ENCODE measurements around the gene ZC3H14. TPM values are rescaled to one million over a fixed set of nuclear protein-coding genes. Genes with fewer than 3 reads are reported as not detected.

ZC3H14 gene
- total RNA-seq, 1 experiment from 2014 or later = 90.6 TPM

DNA sequence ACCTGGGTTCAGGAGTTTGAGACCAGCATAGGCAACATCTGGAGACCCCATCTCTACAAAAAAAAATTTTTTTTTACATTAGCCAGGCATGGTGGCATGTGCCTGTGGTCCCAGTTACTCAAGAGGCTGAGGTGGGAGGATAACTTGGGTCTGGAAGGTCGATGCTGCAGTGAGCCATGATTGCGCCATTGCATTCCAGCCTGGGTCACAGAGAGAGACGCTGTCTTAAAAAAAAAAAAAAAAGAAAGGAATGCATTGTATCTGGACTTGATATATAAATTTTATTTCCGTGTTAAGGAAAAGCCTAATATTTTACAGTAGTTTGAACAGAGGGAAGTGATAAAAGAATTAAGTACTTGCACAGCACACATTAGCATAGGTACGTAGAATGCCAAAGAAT, 97.2 kb downstream of the ZC3H14 start:
- Mint-ChIP-seq H3K27ac (no peak overlapping the region), H3K27me3 (ENCODE audit: low read depth) (no peaks in the 10 kb centered on the region), H3K4me3 (no peak overlapping the region), H3K36me3 (ENCODE audit: insufficient read depth in 1 of 3, low read depth in 3 of 3) (peaks cover 0 to 2% (median 0%) of the 10 kb centered on the region in 3 experiments; a peak in 1 of 7 replicates), H3K4me1 (no peaks in the 10 kb centered on the region), H3K9me3 (peaks cover 8% of the 10 kb centered on the region in 2 experiments; a peak in 4 of 5 replicates)
- no peak for DNase-seq
- Histone ChIP-seq H2AK5ac (ENCODE audit: insufficient read length, low read length) (no peak overlapping the region), H3K23me2 (ENCODE audit: insufficient read length, low read depth, low read length, poor library complexity, severe bottlenecking) (no peaks in the 10 kb centered on the region), H2BK20ac (ENCODE audit: low read depth, low read length, poor library complexity, severe bottlenecking) (no peak overlapping the region), H3K4me2 (ENCODE audit: insufficient read depth, insufficient read length, low read length) (no peak overlapping the region), H3K9me3 (ENCODE audit: control insufficient read depth, low read depth, low read length) (no peaks in the 10 kb centered on the region), H2AFZ (ENCODE audit: low read length) (no peak overlapping the region), H3K18ac (ENCODE audit: insufficient read length, low read depth, low read length) (no peak overlapping the region), H4K20me1 (ENCODE audit: control insufficient read depth, insufficient read depth, insufficient read length) (no peaks in the 10 kb centered on the region), H3K27me3 (ENCODE audit: insufficient read depth, low read length) (no peaks in the 10 kb centered on the region), H3K79me1 (ENCODE audit: insufficient read depth, low read depth, low read length, poor library complexity, severe bottlenecking) (no peaks in the 10 kb centered on the region), H2BK15ac (ENCODE audit: low read depth, low read length) (no peak overlapping the region), H4K8ac (replicated peaks; ENCODE audit: insufficient read length, low read depth, low read length) (no peak overlapping the region), H2BK12ac (ENCODE audit: insufficient read length, low read depth, low read length) (no peak overlapping the region), H3K56ac (ENCODE audit: insufficient read length, low read depth, low read length) (no peak overlapping the region), H3K4ac (ENCODE audit: low read depth, low read length) (no peak overlapping the region), H4K91ac (ENCODE audit: insufficient read length, low read depth, low read length) (no peak overlapping the region), H3K9ac (ENCODE audit: extremely low read depth, insufficient read length, low read length) (no peak overlapping the region), H4K5ac (ENCODE audit: insufficient read length, low read depth, low read length) (no peak overlapping the region), H3K4me1 (ENCODE audit: insufficient read depth, low read length) (no peaks in the 10 kb centered on the region), H3T11ph (ENCODE audit: low read length) (no peak overlapping the region), H3K79me2 (ENCODE audit: insufficient read depth, low read length) (no peaks in the 10 kb centered on the region), H2BK5ac (ENCODE audit: insufficient read length, low read length) (no peak overlapping the region), H2BK120ac (ENCODE audit: low read depth, low read length, poor library complexity, severe bottlenecking) (no peak overlapping the region), H3K23ac (ENCODE audit: insufficient read length, low read depth, low read length) (no peak overlapping the region), H3K14ac (ENCODE audit: insufficient read depth, low read length) (no peak overlapping the region), H3K27ac (ENCODE audit: insufficient read length, low read depth, low read length) (no peak overlapping the region)
- WGBS (ENCODE audit: extremely low coverage, insufficient read length, low lambda C conversion rate) = no CpG with 5 or more reads among the region's 5 CpGs
- TF ChIP-seq, protein P1, sequence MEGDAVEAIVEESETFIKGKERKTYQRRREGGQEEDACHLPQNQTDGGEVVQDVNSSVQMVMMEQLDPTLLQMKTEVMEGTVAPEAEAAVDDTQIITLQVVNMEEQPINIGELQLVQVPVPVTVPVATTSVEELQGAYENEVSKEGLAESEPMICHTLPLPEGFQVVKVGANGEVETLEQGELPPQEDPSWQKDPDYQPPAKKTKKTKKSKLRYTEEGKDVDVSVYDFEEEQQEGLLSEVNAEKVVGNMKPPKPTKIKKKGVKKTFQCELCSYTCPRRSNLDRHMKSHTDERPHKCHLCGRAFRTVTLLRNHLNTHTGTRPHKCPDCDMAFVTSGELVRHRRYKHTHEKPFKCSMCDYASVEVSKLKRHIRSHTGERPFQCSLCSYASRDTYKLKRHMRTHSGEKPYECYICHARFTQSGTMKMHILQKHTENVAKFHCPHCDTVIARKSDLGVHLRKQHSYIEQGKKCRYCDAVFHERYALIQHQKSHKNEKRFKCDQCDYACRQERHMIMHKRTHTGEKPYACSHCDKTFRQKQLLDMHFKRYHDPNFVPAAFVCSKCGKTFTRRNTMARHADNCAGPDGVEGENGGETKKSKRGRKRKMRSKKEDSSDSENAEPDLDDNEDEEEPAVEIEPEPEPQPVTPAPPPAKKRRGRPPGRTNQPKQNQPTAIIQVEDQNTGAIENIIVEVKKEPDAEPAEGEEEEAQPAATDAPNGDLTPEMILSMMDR (conservative IDR thresholded peaks at IDR 0.05) = no peak
